H7 (cell line): Measurements from ENCODE around the gene C2orf42. TPM values are rescaled to one million over a fixed set of nuclear protein-coding genes. Genes with fewer than 3 reads are reported as not detected.
"Not testable (repeated sequence)": the region's sequence is repeated elsewhere in the genome, so short reads cannot be mapped to it uniquely, and the experiment has no call there.

Experiments
- DNase-seq: peaks from one replicate; pipeline ENCODE4 v3.0.0; 2012
- H3K27me3 ChIP-seq: 2 replicates; pipeline ENCODE4 v1.6.0; 2011; ENCODE audit warnings: mild to moderate bottlenecking, low read length; ENCODE audit not compliant: control insufficient read depth, insufficient read depth
- H3K36me3 ChIP-seq: replicated peaks from 2 replicates; pipeline ENCODE4 v1.5.1; 2011; ENCODE audit warnings: low read length; ENCODE audit not compliant: control insufficient read depth, insufficient read depth
- H3K4me3 ChIP-seq: 2 replicates; pipeline ENCODE4 v1.5.1; 2011; ENCODE audit warnings: low read depth, mild to moderate bottlenecking, control low read depth, low read length, moderate library complexity; ENCODE audit not compliant: insufficient read depth
- total RNA-seq: library from RNA; depleted of rRNA; stranded (reverse); fragments of >200 nt; shearing (Covaris generic); gene quantifications from 2 replicates; pipeline ENCODE4 v1.2.3, GENCODE V29; 2014

The C2orf42 gene
- total RNA-seq, 1 experiment from 2014 or later: 9.3 TPM

DNA sequence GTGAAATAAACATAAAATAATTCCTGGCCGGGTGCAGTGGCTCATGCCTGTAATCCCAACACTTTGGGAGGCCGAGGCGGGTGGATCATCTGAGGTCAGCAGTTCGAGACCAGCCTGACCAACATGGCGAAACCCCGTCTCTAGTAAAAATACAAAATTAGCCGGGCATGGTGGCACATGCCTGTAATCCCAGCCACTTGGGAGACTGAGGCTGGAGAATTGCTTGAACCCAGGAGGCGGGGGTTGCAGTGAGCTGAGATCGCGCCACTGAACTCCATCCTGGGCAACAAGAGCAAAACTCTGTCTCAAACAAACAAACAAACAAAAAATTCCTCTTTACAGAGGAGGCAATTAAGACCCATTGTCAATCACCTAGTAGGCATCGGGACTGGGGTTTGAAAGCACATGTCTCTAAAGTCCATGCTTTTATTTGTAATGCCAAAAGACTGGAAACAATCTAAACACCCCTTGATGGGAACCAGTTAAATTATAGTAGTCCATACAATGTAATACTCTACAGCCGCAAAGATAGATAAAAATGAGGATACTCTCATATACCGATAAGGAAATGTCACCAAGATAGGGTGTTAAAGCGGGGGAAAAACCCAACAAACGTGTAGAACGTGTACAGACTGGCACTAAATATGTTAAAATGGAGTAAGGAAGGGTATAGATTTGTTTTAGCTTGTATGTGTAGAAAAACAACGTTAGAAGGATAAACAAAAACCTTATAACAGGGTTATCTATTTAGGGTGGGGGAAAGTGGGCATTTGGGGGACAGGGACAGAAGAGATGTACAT, 59.3 kb downstream of the C2orf42 start:
- not testable (repeated sequence) for H3K4me3 ChIP-seq, H3K36me3 ChIP-seq, H3K27me3 ChIP-seq, DNase-seq

DNA sequence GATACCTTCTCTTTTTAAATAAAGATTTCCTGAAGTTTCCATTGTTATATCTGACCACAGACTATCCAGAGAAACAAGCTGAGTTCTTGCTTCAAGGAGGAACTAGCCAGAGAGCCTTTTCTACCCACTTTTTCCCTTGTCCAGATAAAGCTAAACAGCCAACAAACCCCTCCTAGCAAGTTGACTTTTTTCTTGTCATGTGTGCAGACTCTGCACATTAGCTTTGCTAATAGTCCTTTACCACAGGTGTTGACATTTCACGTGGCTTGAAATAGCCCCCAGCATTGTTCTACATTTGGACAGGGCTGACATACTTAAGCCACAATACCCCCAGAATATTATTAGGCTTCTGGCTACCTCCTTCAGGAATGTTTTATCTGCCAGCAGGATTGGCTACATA, 62.8 kb downstream of the C2orf42 start:
- Histone ChIP-seq H3K36me3 (no peaks in the 10 kb centered on the region), H3K4me3 (no peak overlapping the region), H3K27me3 (no peaks in the 10 kb centered on the region)
- DNase-seq: no peak

- no peaks in the 10 kb centered on the region for H3K36me3 ChIP-seq
- no peak for DNase-seq
These were observed 64.4 kb downstream of the C2orf42 start for GRCh38 chr2:70126413-70126812.

GRCh38 chr2:70125498-70125898, 65.3 kb downstream of the C2orf42 start:
- Histone ChIP-seq H3K36me3 (no peaks in the 10 kb centered on the region), H3K4me3 (no peak overlapping the region), H3K27me3 (no peaks in the 10 kb centered on the region)
- DNase-seq: no peak

More at GRCh38 chr2:70126413-70126812, 64.4 kb downstream of the C2orf42 start:
- no peaks in the 10 kb centered on the region for H3K27me3 ChIP-seq
- no peak overlapping the region for H3K4me3 ChIP-seq

DNA sequence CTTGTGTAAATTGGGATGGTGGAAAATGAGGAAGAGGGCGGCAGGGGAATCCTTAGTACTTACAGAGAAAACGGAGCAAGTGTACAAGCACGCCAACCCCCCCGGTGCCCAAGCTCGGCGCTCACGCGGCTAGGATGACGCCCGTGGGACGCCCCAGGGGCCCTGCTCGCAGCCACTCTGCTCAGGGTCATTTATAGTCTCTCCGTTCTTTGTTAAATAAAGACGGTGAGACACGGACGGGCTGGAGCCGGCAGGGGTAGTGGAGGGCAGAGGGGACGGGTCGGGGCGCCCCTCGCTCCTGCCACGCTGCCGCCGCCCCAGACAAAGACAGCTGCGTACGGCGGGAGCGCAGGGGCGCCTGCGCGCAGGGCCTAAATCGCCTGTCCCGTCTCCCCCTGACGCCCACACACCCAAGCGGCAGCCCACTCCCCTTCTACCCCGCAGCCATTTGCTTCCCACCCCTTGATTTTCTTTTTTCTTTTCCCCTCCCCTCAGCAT, 65.8 kb downstream of the C2orf42 start:
- Histone ChIP-seq H3K4me3 (peak overlapping the region; percentile 73), H3K27me3 (no peaks in the 10 kb centered on the region), H3K36me3 (no peaks in the 10 kb centered on the region)
- peak; percentile 91 for DNase-seq

- Histone ChIP-seq H3K27me3 (no peaks in the 10 kb centered on the region), H3K4me3 (peak overlapping the region; percentile 73), H3K36me3 (no peaks in the 10 kb centered on the region)
- no peak for DNase-seq
These were observed 67.0 kb downstream of the C2orf42 start for GRCh38 chr2:70123829-70124116.

- H3K4me3 ChIP-seq: peak overlapping the region; percentile 73
- H3K27me3 ChIP-seq: no peaks in the 10 kb centered on the region
- no peaks in the 10 kb centered on the region for H3K36me3 ChIP-seq
- peak; percentile 81 for DNase-seq
These were observed 67.6 kb downstream of the C2orf42 start for GRCh38 chr2:70123051-70123828.

DNA sequence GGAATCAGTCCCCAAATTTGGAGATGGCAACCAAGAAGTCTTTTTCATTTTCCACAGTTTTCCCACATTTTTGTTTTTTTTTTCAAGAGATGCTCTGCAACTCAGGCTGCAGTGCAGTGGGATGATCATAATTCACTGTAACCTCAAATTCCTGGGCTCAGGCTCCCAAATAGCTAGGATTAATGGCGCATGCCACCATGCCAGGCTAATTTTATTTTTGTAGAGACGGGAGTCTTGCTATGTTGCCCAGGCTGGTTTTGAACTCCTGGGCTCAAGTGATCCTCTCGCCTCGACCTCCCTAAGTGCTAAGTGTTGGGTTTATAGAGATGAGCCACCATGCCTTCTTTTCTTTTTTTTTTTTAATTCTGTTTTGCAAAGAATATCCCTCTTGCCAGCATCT, 68.3 kb downstream of the C2orf42 start:
- H3K27me3 ChIP-seq: no peaks in the 10 kb centered on the region
- no peak for DNase-seq
- H3K36me3 ChIP-seq: no peaks in the 10 kb centered on the region
- H3K4me3 ChIP-seq: no peak overlapping the region

DNA sequence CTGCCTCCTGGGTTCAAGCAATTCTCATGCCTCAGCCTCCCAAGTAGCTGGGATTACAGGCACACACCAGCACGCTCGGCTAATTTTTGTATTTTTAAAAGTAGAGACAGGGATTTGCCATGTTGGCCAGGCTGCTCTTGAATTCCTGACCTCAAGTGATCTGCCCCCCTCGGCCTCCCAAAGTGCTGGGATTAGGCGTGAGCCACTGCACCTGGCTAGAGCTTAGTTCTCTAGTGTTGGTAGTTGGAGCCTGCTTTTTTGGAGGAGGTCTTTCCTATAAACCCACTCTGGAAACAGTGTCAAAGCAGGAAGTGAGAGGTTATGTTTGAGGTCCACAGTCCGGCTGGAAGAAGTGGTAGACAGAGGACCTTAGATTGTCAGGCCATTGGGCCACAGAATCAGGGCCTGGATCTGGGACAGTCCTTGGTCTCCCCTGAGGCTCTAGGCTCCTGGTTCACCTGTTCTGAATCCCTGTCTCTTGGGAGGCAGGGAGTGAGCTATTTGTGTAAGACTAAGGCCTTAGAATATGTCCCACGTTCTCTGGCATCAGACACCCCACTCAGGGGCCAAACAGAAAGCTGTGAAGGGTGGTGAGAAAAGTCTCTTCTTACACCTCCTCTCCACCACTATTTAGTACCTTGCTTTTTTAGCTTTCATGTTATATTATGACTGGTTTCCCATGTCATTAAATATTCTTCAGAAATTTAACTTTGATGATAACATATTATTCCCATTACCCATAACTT, 69.0 kb downstream of the C2orf42 start:
- DNase-seq: no peak
- H3K36me3 ChIP-seq: no peaks in the 10 kb centered on the region
- no peak overlapping the region for H3K4me3 ChIP-seq
- H3K27me3 ChIP-seq: no peaks in the 10 kb centered on the region

DNA sequence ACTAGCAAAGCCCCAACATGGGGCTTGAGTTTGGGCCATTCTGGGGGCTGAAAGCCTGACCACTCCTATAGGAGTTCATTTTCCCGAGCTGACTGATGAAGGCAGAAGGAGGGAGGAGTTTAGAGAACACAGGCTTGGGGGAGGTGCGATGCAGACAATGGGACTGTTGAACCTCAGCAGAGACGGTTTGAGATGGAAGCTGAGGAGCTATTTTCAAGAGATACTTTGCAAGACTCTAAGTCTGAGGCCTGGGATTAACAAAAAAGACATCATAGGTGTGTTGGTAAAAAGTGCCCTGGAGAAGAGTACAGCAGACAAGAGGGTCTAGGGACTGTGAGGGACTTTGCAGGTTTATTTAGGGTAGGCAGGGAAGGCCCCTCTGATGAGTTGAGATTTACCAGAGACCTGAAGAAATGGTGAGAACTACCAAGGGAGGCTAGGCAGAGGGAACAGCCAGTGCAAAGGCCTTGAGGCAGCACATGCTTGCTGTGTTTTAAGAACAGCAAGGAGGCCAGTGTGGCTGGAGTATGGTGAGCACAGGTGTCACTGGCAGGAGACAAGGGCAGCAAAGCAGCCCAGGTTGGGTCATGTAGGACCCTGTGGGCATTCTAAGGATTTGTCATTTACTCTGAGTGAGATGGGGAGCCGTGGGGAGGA, 71.9 kb downstream of the C2orf42 start:
- Histone ChIP-seq H3K27me3 (no peaks in the 10 kb centered on the region), H3K36me3 (no peaks in the 10 kb centered on the region), H3K4me3 (no peak overlapping the region)
- DNase-seq: peak; percentile 67

DNA sequence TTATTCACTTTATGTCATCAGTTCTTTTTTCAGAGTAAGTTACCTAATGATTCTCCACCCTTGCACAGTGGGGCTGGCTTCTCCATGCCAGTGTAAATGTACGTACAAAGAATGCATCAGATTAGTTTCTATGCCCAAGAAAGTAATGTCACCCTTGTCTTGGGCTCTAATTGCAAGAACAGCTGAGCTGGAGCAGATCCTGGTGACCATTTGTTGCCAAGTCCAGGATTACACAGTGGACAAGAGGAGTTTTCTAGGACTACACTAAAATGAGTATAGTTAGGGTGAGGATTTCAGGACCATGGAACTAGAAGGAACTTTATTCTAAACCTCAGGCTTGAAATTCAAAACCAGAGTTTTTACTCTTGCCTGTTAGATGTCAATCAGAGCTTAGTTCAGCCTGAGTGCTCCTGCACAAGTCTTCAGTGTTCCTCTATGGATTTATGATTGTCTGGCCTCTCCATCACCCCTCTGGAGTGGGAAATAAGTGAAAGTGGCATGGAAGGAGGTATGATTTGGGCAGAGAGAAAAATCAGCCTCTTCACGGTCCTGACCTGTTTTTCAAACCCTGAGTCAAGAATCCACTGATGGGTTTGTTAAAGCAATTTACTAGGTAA, 73.8 kb downstream of the C2orf42 start:
- H3K36me3 ChIP-seq: no peaks in the 10 kb centered on the region
- H3K4me3 ChIP-seq: no peak overlapping the region
- H3K27me3 ChIP-seq: no peaks in the 10 kb centered on the region
- no peak for DNase-seq

- DNase-seq: no peak
- H3K27me3 ChIP-seq: no peaks in the 10 kb centered on the region
- H3K4me3 ChIP-seq: no peak overlapping the region
- no peaks in the 10 kb centered on the region for H3K36me3 ChIP-seq
These were observed 75.0 kb downstream of the C2orf42 start for GRCh38 chr2:70115646-70116442.

- Histone ChIP-seq H3K27me3 (no peaks in the 10 kb centered on the region), H3K4me3 (no peak overlapping the region), H3K36me3 (no peaks in the 10 kb centered on the region)
- DNase-seq: no peak
These were observed 77.3 kb downstream of the C2orf42 start for GRCh38 chr2:70113359-70114070.
